MCF 10A (cell line): Measurements from ENCODE around the gene ZGLP1. TPM values are rescaled to one million over a fixed set of nuclear protein-coding genes. Genes with fewer than 3 reads are reported as not detected.

Experiments
- BruUV-seq: library from RNA; stranded (reverse); fragments of 400-500 nt; replicated peaks from 2 replicates; lab custom pipeline; 2021; lab: Mats Ljungman, UMichigan
- CTCF ChIA-PET: fragments of 300-600 bp; sonication (Branson Sonifier 250); formaldehyde crosslinking; extraction: SDS; loops from one replicate; lab custom pipeline; 2021; ENCODE audit warnings: antibody characterized with exemption, inconsistent platforms; lab: Yijun Ruan, JAX
- POLR2A ChIA-PET: fragments of 300-600, 350-650 bp; sonication (Branson Sonifier 250); formaldehyde crosslinking; extraction: SDS; loops from one replicate; lab custom pipeline; 2020; ENCODE audit warnings: antibody characterized with exemption, inconsistent platforms; lab: Yijun Ruan, JAX
- DNase-seq: peaks from one replicate; pipeline ENCODE4 v3.0.0-alpha.2; 2018; ENCODE audit not compliant: unreplicated experiment
- H3K27ac Mint-ChIP-seq: one replicate; pipeline ENCODE4 v1.8.0; 2022; ENCODE audit warnings: mild to moderate bottlenecking, low read depth, mixed read lengths; ENCODE audit not compliant: unreplicated experiment
- H3K27me3 Mint-ChIP-seq: one replicate; pipeline ENCODE4 v1.8.0; 2022; ENCODE audit warnings: mixed read lengths; ENCODE audit not compliant: insufficient read depth, unreplicated experiment
- H3K36me3 Mint-ChIP-seq: one replicate; pipeline ENCODE4 v1.8.0; 2022; ENCODE audit warnings: mild to moderate bottlenecking, moderate library complexity, mixed read lengths; ENCODE audit not compliant: insufficient read depth, unreplicated experiment
- H3K4me1 Mint-ChIP-seq: one replicate; pipeline ENCODE4 v1.8.0; 2022; ENCODE audit warnings: mixed read lengths; ENCODE audit not compliant: insufficient read depth, unreplicated experiment
- H3K4me3 Mint-ChIP-seq: one replicate; pipeline ENCODE4 v1.8.0; 2022; ENCODE audit warnings: mild to moderate bottlenecking, moderate library complexity, mixed read lengths; ENCODE audit not compliant: unreplicated experiment
- H3K9me3 Mint-ChIP-seq: one replicate; pipeline ENCODE4 v1.8.0; 2022; ENCODE audit warnings: mixed read lengths; ENCODE audit not compliant: unreplicated experiment
- CTCF ChIP-seq: fragments of 200-600 bp; IDR thresholded peaks from one replicate; pipeline ENCODE4 v1.8.0; 2022; ENCODE audit warnings: antibody characterized with exemption, mild to moderate bottlenecking; ENCODE audit not compliant: unreplicated experiment
- intact Hi-C: fragments of 100-400 bp; cut with micrococcal nuclease; formaldehyde crosslinking; loops from 2 replicates; pipeline ENCODE4 v1.14.1; 2022
- total RNA-seq: library from RNA; stranded (reverse); gene quantifications from 2 replicates; pipeline ENCODE4 v1.2.3, GENCODE V29; 2022

Gene ZGLP1
- total RNA-seq, 1 experiment from 2014 or later, result 3.8 TPM

DNA sequence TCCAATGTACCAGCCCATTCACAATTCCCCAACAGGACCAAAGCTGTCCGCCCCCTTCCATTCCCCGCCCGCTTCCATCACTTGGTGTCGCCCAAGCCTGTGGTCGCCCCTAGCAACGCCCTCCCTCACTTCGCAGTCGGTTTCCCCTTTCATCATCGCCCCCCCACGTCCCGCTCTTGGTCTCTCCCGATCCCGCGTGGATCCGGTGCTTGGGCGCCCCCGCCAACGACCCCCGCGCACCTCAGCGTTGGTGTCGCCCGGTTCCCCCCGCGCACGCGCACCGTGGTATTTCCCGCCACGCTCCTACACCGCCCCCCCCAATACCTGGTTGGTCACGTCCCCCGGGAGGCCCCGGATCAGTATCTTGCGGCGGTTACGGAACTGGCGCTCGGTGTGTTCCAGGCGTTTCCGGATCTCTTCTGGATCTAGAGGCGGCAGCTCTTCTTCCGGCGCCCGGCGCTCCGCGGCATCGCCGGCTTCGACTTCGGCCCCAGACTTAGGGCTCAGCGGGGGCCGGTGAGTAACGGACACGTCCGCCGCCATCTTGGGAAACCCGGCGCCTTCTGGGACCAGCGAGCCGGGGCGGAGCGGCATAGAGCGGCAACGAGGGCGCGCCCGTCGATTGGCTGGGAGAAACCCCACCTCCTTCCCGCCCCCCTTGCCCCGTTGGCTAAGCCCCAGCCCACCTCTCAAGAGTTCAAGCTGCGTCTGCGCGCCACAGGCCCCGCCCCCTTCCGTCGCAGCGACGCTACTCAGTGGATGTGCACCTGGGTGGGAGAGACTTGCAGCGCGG is 23.5 kb upstream of the ZGLP1 start, which contains the start of gene RAVER1:
TSS of gene RAVER1 (minus strand) at position 565 of the 793 bp plus-strand sequence. CDS start at position 543, 22 bp downstream.
- BruUV-seq, result TSS peak; percentile 48
- peak; percentile 98 for DNase-seq
- Mint-ChIP-seq H3K9me3 (no peaks in the 10 kb centered on the region), H3K4me3 (peak within 1 kb of the TSS; percentile 95), H3K4me1 (no peaks in the 10 kb centered on the region), H3K36me3 (peaks cover 22% of the 10 kb centered on the region), H3K27me3 (no peaks in the 10 kb centered on the region), H3K27ac (peak within 1 kb of the TSS; percentile 89)
- ChIA-PET POLR2A (interaction anchor here (0.7 to 3.5 kb wide), 21 partner anchors 8 to 520 kb away, joined by 3 to 51 read pairs (median 5); partner anchors contain the start of genes CDC37, FDX2, ICAM4 and ICAM5), CTCF (interaction anchor here (0.6 to 2.1 kb wide), 4 partner anchors 13 to 143 kb away, joined by 3 to 14 read pairs (median 6); no protein-coding TSS in a partner anchor)
- TF ChIP-seq CTCF, result no peak
- intact Hi-C loops, result loop anchor here (2.0 to 5.0 kb wide), 2 partner anchors 44 to 49 kb away; partner anchors contain the start of genes ICAM5 and TYK2

DNA sequence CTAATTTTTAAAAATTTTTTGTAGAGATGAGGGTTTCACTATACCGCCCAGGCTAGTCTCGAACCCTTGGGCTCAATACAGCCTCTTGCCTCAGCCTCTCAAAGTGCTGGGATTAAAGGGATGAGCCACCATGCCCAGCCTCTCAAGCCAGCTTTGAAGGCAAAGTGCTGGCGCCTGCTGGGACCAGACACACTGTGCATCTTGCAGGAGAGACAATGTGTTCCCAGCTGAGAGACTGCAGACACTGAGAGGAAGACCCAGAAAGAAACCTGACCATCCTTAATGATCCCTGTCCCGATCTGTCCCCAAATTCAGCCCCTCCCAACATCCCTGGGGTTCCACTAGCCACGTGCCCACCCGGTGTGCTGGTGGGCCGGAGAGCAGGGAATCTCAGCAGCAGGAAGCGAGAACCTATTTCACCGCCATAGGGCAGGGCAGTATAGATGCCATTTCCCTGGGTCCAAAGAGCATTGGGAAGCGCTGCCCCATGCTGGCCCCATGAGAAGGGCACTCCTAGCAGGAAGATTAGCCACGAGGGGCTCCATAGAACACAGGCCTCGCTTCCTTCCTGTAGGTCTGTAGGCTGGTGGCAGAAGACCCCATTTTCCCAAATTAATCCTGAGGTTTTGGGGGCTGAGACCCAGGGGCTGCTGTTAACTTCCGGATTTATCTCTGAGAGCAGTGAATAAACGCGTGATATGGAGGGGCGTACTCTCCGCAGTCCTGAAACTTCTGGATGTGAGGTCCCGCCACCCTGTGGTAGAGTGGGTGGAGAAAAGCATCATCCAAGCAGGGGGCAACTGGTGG is 22.7 kb upstream of the ZGLP1 start:
- intact Hi-C loops, result loop anchor here (2.0 to 5.0 kb wide), 2 partner anchors 44 to 50 kb away; partner anchors contain the start of genes ICAM5 and TYK2
- no peak for DNase-seq
- ChIA-PET CTCF (interaction anchor here (0.6 to 1.4 kb wide), 9 partner anchors 12 to 507 kb away, joined by 3 to 5 read pairs (median 3); partner anchors contain the start of gene ICAM1), POLR2A (interaction anchor here (0.6 to 3.5 kb wide), 16 partner anchors 14 to 799 kb away, joined by 3 to 51 read pairs (median 6); partner anchors contain the start of genes CDC37, FDX2, ICAM4 and ICAM5)
- no peak for TF ChIP-seq CTCF
- BruUV-seq, result no TSS peak
- H3K36me3 Mint-ChIP-seq, result peaks cover 30% of the 10 kb centered on the region
- peak overlapping the region; percentile 89 for H3K27ac Mint-ChIP-seq
- H3K9me3 Mint-ChIP-seq, result no peaks in the 10 kb centered on the region
- no peaks in the 10 kb centered on the region for H3K4me1 Mint-ChIP-seq
- no peaks in the 10 kb centered on the region for H3K27me3 Mint-ChIP-seq
- peak overlapping the region; percentile 95 for H3K4me3 Mint-ChIP-seq

- no TSS peak for BruUV-seq
- Mint-ChIP-seq H3K36me3 (peaks cover 55% of the 10 kb centered on the region), H3K4me1 (no peaks in the 10 kb centered on the region), H3K9me3 (no peaks in the 10 kb centered on the region), H3K27me3 (no peaks in the 10 kb centered on the region), H3K27ac (no peak overlapping the region), H3K4me3 (no peak overlapping the region)
- TF ChIP-seq CTCF, result no peak
- ChIA-PET POLR2A (no interaction called here), CTCF (interaction anchor here (0.6 to 1.4 kb wide), 4 partner anchors 54 to 890 kb away, joined by 3 to 4 read pairs (median 4); no protein-coding TSS in a partner anchor)
- intact Hi-C loops, result no loop called here
- DNase-seq, result no peak
Measured at GRCh38 chr19:10329555-10329954, 19.9 kb upstream of the ZGLP1 start.
